Vagina (tissue), 2 donors: Measurements from ENCODE around the gene KLHL4. TPM values are rescaled to one million over a fixed set of nuclear protein-coding genes. Genes with fewer than 3 reads are reported as not detected.
A peak's percentile ranks its signal among the peaks of the same experiment; 100 is the strongest.
"Not testable (repeated sequence)": the region's sequence is repeated elsewhere in the genome, so short reads cannot be mapped to it uniquely, and the experiment has no call there.

Experiments used
- DNase-seq, 2 donors: peaks; one replicate each; pipeline ENCODE4 v3.0.0-alpha.2; 2017; ENCODE audit errors: extremely low spot score in 2 of 2
- H3K27ac ChIP-seq: fragments of 200-600 bp; sonication (generic); one replicate; pipeline ENCODE4 v1.5.1; 2019
- H3K27me3 ChIP-seq: fragments of 200-600 bp; sonication (generic); one replicate; pipeline ENCODE4 v1.5.1; 2019
- H3K36me3 ChIP-seq, 2 donors: fragments of 200-600 bp; sonication (generic); one replicate each; pipeline ENCODE4 v1.5.1; 2017 to 2019
- H3K4me1 ChIP-seq: fragments of 200-600 bp; sonication (generic); one replicate; pipeline ENCODE4 v1.5.1; 2019
- H3K4me3 ChIP-seq, 2 donors: fragments of 200-600 bp; sonication (generic); 1 replicate in 1 of 2; 2 replicates in 1 of 2; pipeline ENCODE4 v1.5.1; 2016 to 2019
- H3K9me3 ChIP-seq: fragments of 200-600 bp; sonication (generic); one replicate; pipeline ENCODE4 v1.5.1; 2019
- POLR2A ChIP-seq, 2 donors: fragments of 450-650 bp; IDR thresholded peaks; one replicate each; pipeline ENCODE4 v1.6.1; 2017; ENCODE audit warnings: antibody characterized with exemption in 2 of 2, mild to moderate bottlenecking in 2 of 2, moderate library complexity in 2 of 2
- POLR2AphosphoS5 ChIP-seq, 2 donors: sonication (generic); formaldehyde crosslinking; IDR thresholded peaks; one replicate each; pipeline ENCODE4 v1.9.0; 2017; ENCODE audit warnings: antibody characterized with exemption in 2 of 2, mild to moderate bottlenecking in 2 of 2, low read depth in 1 of 2; ENCODE audit not compliant: insufficient read depth in 1 of 2
- intact Hi-C: fragments of 100-400 bp; cut with DNase I; formaldehyde crosslinking; loops from one replicate; pipeline ENCODE4 v1.15.1; 2023
- total RNA-seq: library from RNA; depleted of rRNA; stranded (reverse); fragments of >200 nt; gene quantifications from one replicate; pipeline ENCODE4 v1.2.3, GENCODE V29; 2016
- TF ChIP-seq, protein P1 (sequence below), 3 experiments: fragments of 450-650 bp in 2 of 3; fragments of 200-600 bp in 1 of 3; sonication (generic) in 1 of 3; IDR thresholded peaks; one replicate each; pipeline ENCODE4 v1.5.1; 2017 to 2019; ENCODE audit warnings: antibody characterized with exemption in 3 of 3, mild to moderate bottlenecking in 2 of 3, moderate library complexity in 2 of 3

KLHL4 gene
- total RNA-seq, 1 donor from 2014 or later: 0.25 TPM

DNA sequence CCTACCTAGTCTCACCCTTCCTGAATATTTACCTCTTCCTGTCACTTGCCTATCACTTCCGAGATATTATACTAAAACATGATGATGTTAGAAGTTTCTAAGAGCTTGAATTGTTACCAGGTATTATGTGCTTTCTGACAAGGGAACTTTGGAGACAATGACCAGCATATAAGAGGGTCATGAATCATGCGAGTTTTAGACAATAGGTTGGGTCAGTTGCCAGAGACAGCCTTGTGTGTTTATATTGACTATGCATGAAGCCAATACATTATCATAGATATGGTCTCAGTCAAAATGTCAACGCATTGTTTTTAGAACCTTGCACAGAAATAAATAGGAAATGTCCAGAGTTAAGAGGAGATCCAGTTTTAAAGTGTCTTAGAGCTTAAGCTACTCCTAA, 116.8 kb downstream of the KLHL4 start:
- Histone ChIP-seq H3K4me3 (no peak overlapping the region), H3K27ac (no peak overlapping the region), H3K27me3 (no peaks in the 10 kb centered on the region), H3K36me3 (no peaks in the 10 kb centered on the region), H3K4me1 (no peaks in the 10 kb centered on the region), H3K9me3 (no peaks in the 10 kb centered on the region)
- intact Hi-C loops: no loop called here
- TF ChIP-seq POLR2A (IDR thresholded peaks at IDR 0.05) (no peak), POLR2AphosphoS5 (IDR thresholded peaks at IDR 0.05; ENCODE audit: insufficient read depth in 1 of 2, low read depth in 1 of 2) (no peak)
- TF ChIP-seq, protein P1, sequence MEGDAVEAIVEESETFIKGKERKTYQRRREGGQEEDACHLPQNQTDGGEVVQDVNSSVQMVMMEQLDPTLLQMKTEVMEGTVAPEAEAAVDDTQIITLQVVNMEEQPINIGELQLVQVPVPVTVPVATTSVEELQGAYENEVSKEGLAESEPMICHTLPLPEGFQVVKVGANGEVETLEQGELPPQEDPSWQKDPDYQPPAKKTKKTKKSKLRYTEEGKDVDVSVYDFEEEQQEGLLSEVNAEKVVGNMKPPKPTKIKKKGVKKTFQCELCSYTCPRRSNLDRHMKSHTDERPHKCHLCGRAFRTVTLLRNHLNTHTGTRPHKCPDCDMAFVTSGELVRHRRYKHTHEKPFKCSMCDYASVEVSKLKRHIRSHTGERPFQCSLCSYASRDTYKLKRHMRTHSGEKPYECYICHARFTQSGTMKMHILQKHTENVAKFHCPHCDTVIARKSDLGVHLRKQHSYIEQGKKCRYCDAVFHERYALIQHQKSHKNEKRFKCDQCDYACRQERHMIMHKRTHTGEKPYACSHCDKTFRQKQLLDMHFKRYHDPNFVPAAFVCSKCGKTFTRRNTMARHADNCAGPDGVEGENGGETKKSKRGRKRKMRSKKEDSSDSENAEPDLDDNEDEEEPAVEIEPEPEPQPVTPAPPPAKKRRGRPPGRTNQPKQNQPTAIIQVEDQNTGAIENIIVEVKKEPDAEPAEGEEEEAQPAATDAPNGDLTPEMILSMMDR (IDR thresholded peaks at IDR 0.05): no peak
- no peak for DNase-seq

DNA sequence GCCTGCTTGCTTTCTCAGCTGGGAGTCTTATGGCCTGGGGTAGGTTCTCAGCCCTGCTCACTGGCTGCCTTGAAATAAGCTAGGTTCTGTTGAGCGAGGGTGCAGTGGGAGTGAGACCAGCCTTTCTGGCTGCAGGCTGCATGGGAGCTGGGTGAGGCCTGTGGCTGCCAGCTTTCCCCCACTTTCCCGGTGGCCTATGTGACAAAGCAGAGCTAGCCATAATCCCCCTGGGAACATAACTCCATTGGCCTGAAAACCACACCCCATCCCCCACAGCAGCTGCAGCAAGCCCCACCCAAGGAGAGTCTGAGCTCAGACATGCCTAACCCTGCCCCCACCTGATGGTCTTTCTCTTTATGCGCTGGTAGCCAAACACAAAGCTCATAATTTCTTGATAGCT, 118.9 kb downstream of the KLHL4 start:
- no peak overlapping the region for H3K4me3 ChIP-seq
- intact Hi-C loops: no loop called here
- no peaks in the 10 kb centered on the region for H3K27me3 ChIP-seq
- H3K4me1 ChIP-seq: no peaks in the 10 kb centered on the region
- no peaks in the 10 kb centered on the region for H3K36me3 ChIP-seq
- no peak for TF ChIP-seq POLR2A (IDR thresholded peaks at IDR 0.05)
- H3K27ac ChIP-seq: no peak overlapping the region
- H3K9me3 ChIP-seq: no peaks in the 10 kb centered on the region
- no peak for DNase-seq

DNA sequence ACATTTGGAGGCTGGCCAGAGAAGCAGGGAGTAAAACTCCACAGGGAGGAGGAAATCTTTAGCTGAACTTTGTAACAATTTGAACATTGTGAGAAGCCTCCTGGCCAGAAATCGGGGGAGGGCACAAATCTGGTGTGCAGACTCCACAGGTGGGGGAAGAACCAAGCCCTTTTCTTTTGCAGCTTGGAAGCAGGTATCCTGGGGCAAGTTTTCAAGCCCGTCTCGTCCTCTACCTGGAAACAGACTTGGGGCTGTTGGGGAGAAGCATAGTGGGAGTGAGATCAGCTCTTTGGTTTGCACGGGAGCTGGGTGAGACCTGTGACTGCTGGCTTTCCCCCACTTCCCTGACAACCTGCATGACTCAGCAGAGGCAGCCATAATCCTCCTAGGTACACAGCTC, 123.8 kb downstream of the KLHL4 start:
- H3K36me3 ChIP-seq, H3K9me3 ChIP-seq, DNase-seq, H3K27me3 ChIP-seq, H3K4me3 ChIP-seq, H3K4me1 ChIP-seq, H3K27ac ChIP-seq, intact Hi-C loops: not testable (repeated sequence)

DNA sequence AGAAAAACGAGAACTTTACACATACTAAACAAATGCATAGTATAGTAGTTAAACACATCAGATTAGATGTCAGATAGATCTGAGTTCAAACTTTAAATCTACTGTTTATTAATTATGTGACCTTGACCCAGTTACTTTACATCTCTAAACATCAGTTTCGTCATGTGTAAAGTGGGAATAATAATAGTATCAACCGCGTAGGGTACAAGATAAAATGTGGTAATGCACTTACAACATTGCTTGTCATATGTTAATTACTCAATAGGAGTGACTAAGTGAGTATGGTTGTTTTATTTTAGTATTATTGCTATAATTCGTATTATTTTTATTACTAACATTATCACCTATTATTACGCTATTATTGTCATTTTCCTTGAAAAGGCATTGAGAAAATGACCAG, 144.2 kb downstream of the KLHL4 start:
- H3K27me3 ChIP-seq: no peaks in the 10 kb centered on the region
- H3K4me1 ChIP-seq: no peaks in the 10 kb centered on the region
- no peaks in the 10 kb centered on the region for H3K36me3 ChIP-seq
- no peaks in the 10 kb centered on the region for H3K9me3 ChIP-seq
- DNase-seq: no peak
- no peak overlapping the region for H3K4me3 ChIP-seq
- TF ChIP-seq POLR2AphosphoS5 (IDR thresholded peaks at IDR 0.05; ENCODE audit: insufficient read depth in 1 of 2, low read depth in 1 of 2): no peak
- intact Hi-C loops: no loop called here
- no peak overlapping the region for H3K27ac ChIP-seq

DNA sequence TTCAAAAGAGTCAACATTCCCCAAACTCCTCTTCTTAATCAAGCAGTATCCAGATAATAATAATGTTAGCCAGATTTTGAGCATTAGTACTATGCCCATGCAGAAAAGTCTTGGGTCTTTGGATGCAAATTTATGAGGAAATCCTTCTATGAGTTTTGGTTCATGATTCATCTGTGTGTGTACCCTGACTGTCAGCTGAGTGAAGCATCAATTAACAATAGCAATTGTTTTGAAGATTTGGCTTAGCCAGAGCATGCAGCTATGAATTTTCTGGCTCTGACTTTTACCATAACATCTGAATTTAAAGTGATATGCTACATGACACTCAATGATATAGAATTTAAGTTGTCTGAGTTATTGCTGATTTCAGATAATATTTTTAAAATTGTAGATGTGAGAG, 145.8 kb downstream of the KLHL4 start:
- H3K27ac ChIP-seq: no peak overlapping the region
- TF ChIP-seq, protein P1 (IDR thresholded peaks at IDR 0.05): no peak
- no peak for TF ChIP-seq POLR2AphosphoS5 (IDR thresholded peaks at IDR 0.05; ENCODE audit: insufficient read depth in 1 of 2, low read depth in 1 of 2)
- no peak for TF ChIP-seq POLR2A (IDR thresholded peaks at IDR 0.05)
- H3K4me1 ChIP-seq: no peaks in the 10 kb centered on the region
- no peaks in the 10 kb centered on the region for H3K9me3 ChIP-seq
- no peak overlapping the region for H3K4me3 ChIP-seq
- no peaks in the 10 kb centered on the region for H3K27me3 ChIP-seq
- no peak for DNase-seq
- intact Hi-C loops: no loop called here
- H3K36me3 ChIP-seq: no peaks in the 10 kb centered on the region

DNA sequence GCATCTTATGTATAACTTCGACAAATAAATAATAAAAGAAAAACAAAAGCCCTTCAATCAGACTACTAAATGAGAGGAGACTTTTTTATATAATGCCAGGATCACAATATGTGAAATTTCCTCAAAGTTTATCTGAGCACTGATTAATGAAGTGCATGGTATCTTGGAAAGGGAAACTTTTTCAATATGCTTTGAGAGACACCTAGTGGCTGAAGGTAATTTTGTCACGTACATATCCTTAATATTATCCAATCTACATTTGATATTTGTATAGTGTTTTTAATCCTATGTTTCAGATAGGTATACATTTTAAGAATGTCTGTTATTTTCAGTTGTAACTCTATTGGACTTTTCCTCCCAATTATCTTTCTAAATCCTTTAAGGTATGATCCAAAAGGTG, 146.8 kb downstream of the KLHL4 start:
- TF ChIP-seq POLR2A (IDR thresholded peaks at IDR 0.05): no peak
- TF ChIP-seq POLR2AphosphoS5 (IDR thresholded peaks at IDR 0.05; ENCODE audit: insufficient read depth in 1 of 2, low read depth in 1 of 2): no peak
- TF ChIP-seq, protein P1 (IDR thresholded peaks at IDR 0.05): peak in 1 of 3 experiments; percentile 6
- no peaks in the 10 kb centered on the region for H3K36me3 ChIP-seq
- H3K27me3 ChIP-seq: no peaks in the 10 kb centered on the region
- intact Hi-C loops: no loop called here
- no peaks in the 10 kb centered on the region for H3K9me3 ChIP-seq
- H3K4me3 ChIP-seq: no peak overlapping the region
- H3K4me1 ChIP-seq: no peaks in the 10 kb centered on the region
- DNase-seq: no peak
- no peak overlapping the region for H3K27ac ChIP-seq

DNA sequence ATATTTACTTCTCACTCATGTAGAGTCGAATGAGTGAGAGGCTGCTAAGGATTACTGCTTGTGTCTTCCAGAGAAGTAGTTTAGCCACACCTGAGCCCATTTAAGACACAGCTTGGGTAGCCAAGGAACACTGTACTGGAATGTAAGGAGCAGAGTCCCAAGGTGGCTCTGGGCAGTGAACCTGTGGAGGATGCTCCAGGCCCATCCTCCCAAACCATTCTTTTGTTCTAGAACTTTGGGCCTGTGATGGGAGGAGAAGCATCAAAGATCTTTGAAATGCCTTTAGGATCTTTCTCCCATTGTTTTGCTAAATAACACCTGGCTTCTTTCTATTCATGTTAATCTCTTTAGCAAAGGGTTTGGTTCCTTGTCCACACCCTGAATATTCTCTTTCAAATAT, 162.2 kb downstream of the KLHL4 start:
- Histone ChIP-seq H3K9me3 (no peaks in the 10 kb centered on the region), H3K36me3 (no peaks in the 10 kb centered on the region), H3K27me3 (no peaks in the 10 kb centered on the region), H3K27ac (no peak overlapping the region), H3K4me3 (no peak overlapping the region), H3K4me1 (no peaks in the 10 kb centered on the region)
- intact Hi-C loops: no loop called here
- TF ChIP-seq POLR2A (IDR thresholded peaks at IDR 0.05) (no peak), POLR2AphosphoS5 (IDR thresholded peaks at IDR 0.05; ENCODE audit: insufficient read depth in 1 of 2, low read depth in 1 of 2) (no peak)
- TF ChIP-seq, protein P1 (IDR thresholded peaks at IDR 0.05): no peak
- DNase-seq: no peak
